Hematopoietic multipotent progenitor cell treated with erythropoietin and hydrocortisone succinate and interleukin-3 and kit ligand, for 4 days (in vitro differentiated cells): ENCODE measurements around the gene ATP5F1D.

Experiments used
- DNase-seq: peaks from one replicate; pipeline ENCODE4 v3.0.0-alpha.2; 2015

The ATP5F1D gene

DNA sequence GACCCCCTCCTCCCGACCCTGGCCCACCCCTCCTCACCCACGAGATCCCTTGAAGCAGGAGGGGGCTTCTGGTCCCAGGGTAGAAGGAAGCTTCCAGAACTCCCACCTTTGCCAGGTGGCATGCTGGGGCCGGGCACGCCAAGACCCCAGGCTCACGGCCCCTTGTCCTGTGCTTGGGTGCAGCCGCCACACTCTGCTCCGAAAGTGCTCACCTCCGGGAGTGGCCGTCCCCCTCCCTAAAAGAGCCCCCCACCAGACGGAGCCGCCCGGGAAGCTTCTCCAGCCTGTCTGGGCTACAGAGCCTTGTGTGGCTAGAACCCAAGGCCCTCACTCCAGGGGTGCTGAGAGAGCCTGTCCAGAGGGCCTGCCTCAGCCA is 42.4 kb downstream of the ATP5F1D start:
- no peak for DNase-seq

DNA sequence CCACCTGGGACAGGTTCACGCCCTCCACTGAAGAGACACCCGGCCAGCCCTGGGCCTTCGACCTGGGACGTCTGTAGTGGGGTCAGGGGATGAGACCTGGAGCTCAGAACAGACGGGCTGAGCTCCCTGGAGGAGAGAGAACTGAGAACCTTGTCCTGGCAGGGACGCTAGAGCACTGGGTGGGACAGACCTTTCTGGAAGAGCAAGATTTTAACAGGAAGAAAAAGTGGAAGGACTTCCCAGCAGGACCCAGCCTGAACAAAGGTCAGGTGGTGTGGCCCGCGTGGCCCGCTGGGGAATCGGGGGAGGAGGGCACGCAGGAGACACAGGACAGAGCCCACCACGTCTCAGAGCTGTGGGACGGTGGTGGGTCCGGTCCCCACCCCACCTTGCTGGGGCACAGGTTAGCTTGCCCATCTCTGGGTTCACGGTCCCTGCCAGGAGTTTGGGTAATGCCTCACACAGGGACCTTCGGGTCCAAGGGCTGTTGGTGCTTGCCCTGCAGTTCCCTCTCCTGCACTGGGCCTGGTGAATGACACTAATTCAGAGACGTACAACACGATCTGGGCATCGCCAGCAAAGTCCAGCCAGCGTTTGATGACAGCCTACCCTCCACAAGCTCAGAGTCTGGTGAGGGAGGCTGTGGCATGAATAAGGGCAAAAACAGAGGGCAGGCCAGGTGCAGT is 42.9 kb downstream of the ATP5F1D start:
- no peak for DNase-seq

DNA sequence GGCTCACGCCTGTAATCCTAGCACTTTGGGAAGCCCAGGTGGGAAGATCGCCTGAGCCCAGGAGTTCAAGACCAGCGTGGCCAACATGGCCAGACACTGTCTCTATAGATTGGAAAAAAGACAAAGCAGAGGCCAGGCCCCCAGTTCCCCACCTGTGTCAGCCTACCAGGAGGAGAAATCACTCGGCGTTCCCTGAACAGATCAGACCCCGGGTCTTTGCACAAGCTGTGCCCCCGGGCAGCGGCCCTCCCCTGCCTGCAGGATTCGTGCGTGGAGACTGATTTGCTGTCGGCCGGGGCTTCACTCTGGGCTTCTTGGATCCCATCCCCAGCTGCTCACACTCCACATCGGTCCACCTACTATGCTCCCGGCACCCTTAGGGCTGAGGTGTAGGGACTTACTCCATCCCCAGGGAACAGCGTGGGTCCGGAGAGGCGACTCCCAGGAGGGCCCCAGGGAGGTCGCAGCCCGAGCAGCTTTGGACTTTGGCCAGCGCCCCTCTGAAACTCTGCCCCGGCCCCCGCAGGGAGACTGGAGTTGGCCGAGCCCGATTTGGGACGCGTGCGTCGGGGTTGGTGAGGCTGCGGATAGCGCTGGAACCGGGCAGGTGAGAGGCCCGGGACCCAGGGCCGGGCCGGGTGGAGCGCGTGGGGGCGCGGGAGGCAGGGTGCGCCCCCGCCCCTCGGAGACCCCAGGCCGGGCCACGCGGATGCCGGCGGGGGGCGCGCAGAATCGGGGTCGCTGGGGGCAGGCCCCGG is 43.6 kb downstream of the ATP5F1D start:
- no peak for DNase-seq

DNA sequence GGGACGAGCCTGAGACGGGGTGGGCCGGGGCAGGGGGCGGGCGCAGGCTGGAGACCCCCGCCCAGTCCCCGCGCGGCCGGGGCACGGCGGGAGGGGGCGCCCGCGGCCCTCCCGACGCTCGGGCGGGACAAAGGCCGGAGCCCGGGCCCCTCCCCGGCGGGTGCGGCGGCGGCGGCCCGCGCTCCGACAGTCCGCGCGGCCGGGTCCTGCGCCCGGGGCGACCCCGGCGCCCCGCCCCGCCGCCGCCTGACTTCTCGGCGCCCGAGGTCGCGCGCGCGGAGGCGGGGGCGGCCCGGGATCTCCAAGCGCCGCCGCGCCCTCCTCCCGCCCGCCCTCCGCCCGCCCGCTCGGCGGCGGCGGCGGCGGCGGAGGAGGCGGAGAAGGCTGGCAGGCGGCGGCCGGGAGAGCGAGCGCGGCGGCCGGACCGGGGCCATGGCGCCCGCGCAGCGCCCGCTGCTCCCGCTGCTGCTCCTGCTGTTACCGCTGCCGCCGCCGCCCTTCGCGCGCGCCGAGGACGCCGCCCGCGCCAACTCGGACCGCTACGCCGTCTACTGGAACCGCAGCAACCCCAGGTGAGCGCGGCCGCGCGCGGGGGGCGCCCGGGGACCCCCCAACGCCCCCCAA is 44.3 kb downstream of the ATP5F1D start, which contains the start of gene EFNA2:
Gene EFNA2 (plus strand): TSS at position 137 of the 624 bp plus-strand sequence. CDS start 296 bp downstream, at position 433.
- no peak for DNase-seq

DNA sequence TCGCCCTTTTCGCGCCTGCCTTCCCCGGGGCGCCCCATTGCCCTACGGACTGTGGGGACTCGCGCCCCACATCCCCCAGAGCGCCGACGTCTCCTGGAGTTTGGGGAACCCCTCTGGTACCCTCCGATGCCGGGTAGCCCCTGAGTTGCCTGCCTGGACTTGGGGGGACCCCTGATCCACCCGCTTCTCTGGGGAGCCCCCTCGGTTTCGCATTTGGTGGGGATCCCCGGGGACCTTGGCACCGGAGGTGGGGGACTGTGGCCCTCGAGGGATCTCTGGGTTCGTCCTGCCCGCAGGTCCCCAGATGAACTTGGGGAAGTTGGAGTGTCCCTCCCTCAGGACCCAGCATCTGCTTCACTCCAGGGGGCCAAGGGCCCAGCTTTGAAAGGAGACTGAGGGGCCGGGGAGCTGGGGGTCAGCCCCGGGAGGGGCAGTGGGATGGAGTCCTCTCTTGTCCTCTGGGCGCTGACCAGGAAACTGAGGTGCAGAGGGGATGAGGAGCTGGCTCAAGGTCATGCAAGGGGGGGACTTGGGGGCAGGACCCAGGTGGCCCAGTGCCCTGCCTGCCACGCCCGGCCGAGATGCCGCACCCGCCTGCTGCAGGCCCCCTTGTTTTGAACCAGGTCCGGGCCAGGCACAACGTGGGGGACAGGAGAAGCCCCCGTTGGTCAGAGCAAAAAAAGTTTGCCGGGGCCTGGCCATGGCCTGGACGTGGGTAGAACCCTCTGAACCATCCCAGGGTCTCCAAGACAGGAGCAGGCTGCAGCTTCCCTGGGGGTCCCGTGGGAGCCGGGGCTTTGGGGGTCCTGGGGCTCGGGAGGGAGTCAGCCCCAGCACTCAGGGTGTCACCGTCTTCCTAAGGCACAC is 45.2 kb downstream of the ATP5F1D start:
- DNase-seq, result no peak

DNA sequence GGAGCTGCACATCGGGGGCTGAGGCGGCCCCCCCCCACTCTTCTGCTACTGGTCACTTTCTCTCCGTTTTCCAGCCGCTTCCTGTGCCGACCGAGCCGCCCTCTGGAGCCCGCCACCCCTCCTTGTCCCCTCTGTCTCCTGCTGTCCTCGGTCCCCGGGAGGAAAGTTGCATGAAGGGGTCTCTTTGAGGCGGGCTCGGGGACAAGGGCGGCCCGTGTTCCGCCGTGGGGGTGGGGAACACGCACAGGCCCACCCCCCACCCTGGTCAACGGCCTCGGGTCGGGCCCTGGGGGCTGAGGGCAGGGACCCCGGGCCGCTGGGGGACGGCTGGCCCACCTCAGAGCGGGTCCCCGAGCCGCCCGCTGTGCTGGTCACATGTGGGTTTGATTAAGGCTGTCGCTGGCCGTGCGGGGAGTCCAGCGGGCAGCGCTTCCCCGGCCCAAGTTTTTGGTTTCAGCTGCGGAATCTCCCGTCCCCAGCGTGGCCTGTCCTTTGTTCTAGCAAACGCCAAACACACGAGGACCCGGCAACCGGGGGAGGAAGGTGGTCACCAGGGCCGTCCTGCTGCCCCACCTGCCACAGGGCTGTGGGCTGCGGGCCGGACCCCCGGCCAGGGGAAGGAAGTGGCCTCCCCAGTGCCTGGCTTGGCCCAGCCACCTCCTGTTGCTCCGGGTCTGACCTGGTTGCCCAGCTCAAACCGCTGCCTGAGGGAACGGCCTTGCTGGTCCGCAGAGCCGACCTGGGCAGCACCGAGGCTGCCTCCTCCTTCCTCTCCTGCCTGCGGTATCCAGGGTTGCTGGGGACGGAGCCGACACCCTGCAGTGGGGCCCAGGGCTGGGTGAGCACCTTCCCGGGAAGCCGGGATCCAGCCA is 46.0 kb downstream of the ATP5F1D start:
- DNase-seq, result no peak

DNA sequence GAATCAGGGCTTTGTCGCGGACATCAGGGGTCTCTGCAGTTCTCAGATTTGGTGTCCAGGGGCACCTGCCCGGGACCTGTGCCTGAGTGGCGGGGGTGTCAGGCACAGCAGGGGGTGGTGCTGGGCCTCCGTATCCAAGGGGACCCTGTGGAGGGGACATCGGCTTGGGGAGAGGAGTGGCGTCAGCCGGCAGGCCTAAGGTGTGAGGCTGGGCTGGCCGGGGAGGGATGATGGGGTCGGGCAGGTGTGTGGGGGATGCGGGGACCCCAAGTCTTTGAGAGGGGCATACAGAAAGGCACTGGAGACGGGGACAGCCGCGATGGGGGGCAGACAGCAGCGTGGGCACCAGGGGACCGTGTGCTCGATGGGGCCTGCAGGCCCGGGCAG is 46.7 kb downstream of the ATP5F1D start:
- no peak for DNase-seq

DNA sequence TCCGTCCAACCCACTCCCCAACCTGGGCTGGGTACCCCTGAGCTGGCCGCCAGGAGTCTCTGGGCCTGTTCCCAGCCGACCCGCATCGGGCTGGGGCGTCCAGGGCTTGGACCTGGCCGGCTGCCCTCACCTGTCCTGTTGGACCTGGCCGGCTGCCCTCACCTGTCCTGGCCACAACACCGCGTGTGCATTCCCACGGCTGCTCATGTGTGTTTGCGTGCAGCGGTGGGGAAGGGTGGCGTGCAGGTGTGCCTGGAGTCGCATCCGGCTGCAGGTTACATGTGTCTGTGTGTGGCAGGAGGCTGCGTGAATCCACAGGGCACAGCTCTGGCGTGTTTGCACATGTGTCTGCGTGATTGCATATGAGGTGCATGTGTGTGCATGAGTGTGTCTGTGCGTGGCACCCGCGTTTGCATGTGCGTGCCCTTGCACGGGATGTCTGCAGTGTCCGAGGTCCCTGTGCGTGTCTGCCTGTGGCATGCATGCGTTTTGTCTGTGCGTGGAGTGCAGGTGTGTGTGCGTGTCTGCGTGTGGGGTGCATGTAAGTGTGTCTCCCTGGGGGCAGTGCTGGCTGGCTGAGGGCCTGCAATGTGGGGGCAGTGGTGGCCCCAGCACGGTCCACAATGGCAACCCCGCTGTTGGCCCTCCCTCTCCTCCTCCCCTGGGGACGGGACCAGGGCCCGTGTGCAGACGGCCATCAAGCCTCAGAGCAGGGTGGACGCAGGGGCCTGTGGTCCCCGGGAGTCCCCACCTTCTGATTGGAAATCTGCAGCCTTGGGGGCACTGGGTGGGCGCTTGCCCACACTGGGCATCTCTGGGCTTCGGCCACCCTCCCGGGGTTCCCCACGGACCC is 47.5 kb downstream of the ATP5F1D start:
- DNase-seq, result no peak

DNA sequence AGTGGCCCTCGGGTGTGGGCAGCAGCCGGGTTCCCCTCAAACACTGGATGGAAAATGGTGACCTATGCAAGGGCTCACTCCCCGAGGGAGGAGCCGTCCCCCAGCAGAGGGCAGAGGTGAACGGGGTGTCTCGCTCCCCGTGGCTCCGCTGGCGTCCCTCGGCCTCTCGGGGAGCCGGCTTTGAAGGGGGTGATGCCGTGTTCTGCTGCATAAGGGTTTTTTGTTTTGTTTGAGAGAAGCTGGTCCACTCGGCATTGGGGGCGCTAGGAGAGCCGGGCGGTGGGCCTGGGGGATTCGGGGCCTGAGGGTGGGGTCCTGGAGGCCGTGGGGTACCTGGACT is 48.1 kb downstream of the ATP5F1D start:
- no peak for DNase-seq

DNA sequence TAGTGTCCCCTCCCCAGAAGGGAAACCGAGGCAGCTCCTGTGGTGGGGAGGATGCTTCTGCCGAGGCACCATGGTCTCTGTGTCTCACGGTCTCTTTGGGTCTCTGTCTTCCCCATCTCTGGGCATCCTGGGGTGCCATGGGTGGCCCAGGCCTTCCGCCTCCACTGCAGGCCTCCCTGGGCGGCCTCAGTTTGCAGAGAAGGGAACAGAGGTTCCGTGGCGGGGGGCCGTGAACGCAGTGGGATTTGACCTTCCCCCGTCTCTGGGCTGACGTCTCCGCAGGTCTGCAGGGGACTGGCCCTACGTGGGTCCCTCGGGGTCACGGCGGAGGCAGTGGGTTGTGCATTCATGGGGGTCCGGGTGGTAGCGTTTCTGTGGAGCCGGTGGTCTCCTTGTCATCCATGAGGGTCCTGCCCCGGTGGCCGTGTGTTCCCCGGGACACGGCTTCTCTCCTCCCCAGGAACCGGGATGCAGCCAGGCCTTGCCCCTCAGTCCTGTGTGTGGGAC is 48.7 kb downstream of the ATP5F1D start:
- no peak for DNase-seq

DNA sequence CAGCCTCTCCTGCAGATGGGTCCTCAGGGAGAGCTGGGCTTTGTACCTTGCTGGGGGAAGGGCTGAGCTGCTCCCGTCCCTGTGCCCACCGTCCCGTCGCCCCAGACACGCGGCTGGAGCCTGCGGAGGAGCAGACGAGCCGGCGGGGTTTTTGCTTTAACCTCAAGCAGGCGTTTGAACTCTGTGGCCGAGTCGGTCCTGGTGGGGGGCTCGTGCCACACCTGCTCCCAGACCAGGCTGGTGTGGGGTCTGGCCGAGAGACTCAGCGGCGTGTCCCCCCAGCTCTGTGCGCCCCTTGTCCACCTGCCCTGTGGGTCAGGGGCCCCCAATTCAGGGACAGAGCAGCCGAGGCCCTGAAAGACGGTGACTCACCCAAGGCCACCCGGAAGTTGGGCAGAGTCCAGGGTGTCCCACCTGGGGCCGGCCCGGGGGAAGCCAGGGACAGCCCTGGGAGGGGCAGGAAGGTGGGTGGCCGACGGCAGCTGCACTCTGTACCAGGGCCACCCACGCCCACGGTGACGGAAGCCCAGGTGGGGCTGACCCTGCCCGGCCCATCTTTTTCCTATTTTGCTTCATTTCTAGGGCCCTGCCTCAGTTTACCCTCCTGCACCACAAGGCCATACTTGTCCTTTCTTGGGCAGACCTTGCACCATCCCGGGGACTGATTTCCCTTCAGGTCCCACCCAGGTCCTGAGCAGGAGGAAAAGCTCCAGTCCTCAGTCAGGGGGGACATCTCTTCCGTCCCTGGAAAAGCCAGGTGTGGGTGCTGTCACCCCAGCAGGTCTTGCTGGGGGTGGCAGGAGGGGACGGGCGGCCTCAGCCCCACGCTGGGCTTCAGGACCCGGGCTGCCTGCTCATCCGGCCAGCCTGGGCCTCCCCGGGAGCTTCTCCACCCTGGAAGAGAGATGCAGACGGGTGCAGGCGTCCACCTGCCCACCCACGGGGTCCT is 49.4 kb downstream of the ATP5F1D start:
- DNase-seq, result no peak

DNA sequence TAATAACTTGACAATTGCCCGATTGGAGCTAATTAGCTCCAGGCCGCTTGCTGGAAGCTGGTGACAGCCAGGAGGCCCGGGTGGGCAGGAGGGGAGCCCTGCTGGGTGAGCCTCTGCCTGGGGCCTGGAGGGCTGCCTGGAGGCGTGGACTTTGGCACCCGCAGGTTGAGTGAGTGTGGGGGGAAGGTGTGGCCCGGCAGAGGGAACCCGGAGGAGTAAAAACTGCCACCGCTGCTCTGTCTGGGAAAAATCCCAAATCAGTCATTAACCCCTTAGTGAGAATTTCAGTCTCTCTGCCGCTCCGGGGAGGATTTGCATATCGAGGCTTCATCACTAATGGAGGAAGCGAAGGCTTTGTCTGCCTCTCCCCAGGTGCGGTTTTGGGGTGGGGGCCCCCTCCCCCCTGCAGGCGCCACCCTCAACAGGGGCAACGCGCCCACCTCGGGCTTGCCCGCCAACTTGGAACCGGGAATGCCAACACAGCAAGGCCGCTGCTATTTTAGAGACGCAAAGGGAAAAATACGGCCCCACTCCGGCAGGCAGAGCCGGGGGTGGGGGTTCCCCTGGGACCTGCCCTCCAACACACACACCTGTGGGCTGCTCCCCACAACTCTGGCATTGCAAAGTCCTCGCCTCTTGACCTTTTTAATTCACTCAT is 50.3 kb downstream of the ATP5F1D start:
- DNase-seq, result no peak

DNA sequence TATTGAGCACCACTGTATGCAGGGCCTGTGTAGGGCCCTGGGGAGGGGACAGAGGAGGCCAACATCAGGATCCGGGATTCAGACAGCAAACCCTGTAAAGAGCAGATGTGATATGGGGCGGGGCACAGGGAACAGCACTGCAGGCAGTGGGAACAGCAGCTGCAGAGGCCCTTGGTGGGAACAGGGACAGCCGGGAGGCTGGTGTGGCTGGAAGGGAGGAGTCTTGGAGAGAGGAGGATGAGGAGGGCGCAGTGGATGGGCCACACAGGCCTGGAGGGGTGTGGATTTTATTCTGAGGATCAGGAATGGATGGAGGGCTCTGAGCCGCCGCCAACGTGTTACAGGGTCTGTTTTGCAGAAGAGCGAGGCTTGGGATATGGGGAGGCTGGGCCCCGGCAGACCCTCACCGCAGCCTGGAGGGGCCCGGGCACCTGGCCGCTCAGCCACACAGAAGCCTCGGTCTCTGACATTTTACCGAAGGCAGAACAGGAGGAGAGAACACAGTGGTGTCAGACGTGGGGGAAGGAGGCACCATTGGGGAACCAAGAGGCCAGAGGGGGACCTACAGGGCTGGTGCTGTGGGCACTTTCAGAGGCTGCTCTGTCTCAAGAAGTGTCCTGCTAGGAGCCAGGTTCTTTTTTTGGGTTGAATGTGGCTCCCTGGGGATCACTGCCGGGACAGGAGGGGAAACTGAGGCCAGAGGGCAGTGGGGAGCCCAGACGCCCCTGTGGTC is 51.0 kb downstream of the ATP5F1D start:
- DNase-seq, result no peak

DNA sequence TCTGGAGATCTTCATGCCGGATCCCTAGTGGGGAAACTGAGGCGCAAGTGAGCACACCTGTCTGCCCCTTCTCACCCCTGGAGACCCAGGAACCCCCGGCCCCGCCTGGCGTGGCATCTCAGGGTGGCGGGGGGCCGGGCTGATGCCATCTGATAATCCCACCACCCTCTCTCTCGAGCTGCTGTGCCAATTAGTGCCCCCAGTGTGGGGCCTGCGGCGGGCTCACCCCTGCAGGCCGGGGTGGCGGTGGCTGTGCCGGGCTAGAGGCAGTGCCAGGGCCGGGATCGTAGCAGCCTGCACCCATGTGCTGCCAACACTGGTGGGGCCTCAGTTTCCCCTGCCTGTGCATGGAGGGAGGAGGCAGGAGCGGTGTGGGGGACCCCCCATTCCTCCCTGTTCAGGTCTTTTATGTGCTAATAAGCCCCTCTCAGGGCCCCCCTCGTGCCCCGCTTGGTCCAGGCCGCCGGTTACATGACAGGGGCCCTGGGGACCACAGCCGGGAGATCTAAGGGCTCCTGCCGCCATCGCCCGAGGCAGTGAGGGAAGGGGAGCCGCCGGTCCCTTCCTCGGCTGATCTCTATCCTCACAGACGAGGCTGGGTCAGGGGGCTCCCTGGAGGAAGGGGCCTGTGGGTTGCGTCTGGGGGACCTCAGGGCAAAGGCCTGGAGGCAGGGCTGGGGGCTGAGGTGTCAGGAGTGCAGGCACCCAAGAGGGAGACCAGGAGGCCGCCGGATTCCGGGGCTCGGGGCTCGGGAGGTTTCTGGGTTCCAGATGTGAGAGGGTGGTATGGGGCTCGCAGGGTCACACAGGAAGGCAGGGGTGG is 52.4 kb downstream of the ATP5F1D start:
- no peak for DNase-seq
